ENCODE results near the gene BAD.

Gene BAD

DNA sequence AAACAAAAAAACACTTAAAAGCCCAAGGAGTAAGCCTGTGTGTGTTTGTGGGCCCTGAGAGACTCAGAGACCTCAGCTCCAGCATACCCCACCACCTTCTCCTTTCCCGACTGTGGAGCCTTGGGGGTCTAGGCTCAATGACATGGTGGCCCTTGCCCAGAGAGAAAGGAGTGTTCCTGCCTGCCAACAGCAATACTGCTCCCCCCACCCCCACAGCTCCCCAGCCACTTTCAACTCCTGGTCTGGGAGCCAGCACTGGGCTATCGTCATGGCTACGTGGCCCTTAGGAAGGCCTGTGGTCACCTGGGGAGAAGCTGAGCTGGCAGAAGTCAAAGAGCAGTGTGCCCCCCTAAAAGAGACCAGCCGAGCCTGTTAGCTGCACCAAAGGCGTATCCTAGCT, 40.4 kb downstream of the BAD start:
- no peak for DNase-seq (ENCODE audit: low spot score)

- no peak for DNase-seq (ENCODE audit: low spot score)
Observed at GRCh38 chr11:64243236-64243854, 41.1 kb downstream of the BAD start.

- DNase-seq (ENCODE audit: low spot score) = peak; percentile 69
Observed at GRCh38 chr11:64241491-64242374, 42.7 kb downstream of the BAD start.

DNA sequence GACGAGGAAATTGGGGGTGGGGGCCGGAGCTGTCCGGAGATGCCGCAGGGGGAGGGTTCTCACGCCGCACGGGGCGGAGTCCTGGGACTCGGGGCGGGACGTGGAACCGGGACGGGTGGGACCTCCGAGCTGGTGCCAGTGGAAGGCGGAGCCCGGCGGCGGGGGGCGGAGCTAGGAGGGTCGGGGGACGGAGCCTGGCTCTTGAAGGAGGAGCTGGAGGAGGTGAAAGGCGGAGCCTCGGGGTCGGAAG, 43.3 kb downstream of the BAD start:
- peak; percentile 88 for DNase-seq (ENCODE audit: low spot score)

DNA sequence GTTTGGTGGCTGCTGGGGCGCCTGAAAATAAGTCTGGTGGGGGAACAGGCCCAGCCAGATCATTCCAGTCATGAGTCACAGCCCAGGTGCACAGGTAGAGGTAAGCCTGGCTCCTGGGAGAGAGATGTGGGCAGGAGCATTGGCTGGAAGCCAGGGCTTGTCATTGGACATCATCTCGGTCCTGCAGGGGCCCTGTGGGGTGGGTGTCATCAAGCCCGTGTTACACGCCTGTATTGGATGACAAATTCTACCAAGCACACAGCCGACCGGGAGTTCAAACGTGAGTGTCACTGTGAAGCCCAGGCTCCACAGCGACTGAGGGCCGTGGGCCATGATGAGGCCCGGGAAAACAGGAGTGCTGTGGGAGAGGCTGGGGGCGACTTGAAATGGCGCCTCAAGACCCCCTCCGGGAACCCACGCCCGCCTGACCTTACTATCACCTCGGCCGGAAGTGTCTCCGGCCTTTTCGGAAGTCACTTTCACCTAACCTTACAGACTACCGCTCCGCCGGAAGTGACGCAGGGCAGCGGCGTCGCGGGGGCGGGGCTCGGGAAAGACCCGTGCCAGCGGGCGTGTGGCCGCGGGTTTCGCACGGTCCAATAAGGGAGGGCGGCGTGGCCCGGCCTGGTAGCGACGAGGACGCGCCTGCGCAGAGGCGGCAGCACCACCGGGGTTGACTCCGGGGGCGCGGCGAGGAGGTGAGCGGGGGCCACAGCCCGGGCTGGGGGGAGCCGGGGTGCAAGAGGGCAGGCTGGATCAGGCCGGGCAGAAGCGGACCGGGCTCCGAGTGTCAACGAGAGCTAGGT, 43.8 kb downstream of the BAD start, which contains the start of gene FKBP2:
TSS of gene FKBP2 (plus strand) at position 661 of the 806 bp plus-strand sequence. CDS start 1,293 bp downstream, outside the sequence.
- DNase-seq (ENCODE audit: low spot score) = peak; percentile 95

DNA sequence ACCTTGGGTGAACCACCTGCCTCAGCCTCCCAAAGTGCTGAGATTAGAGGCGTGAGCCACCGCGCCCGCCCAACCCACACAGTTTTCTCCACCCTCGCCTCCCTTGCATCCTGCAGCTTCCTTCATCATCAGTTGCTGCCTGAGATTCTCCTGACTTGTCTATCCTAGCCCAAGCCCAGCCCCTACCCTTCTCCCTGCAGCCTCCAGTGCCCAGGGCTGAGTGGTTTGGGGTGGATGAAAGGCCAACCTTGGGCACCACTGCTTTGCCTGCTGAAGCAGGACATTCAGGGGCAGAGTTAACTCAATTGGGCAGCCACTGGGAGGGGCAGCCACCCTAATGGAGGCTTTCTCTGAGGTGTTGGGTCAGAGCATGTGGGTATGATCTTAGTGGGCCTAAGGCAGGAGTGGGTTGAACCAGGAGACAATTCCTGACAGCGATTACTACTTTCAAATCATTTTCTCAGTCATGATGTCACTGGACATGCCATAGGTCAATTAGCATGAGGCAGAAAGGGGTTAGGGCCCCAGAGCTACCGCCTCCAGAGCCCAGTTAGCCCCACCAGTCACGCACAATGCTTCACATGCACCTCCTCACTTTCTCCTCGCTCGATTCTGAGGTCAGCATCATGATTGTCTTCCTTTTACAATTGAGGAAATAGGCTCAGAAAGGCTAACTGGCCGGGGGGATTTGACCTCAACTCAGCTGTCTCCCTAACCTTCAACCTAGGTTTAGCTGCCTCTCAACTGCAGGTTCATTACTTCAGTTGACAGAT, 44.6 kb downstream of the BAD start:
- no peak for DNase-seq (ENCODE audit: low spot score)

DNA sequence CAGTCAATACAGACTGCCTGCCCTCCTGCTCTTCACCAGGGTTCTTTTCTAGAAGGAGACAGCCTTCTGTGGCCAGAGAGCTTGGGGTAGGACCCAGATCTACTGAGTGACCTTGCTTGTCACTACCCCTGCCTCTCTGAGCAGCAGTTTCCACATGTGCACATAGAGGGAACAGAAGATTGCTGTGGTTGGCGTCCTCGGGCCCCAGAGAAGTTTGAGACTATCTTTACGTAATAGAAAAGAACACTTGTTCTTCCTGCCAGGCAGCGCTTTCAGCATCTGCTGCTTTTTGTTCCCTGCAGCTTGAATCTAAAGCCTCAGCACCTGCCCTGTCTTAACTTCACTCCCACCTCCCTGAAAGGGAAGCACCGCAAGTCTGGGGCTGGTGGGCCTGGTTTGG, 45.5 kb downstream of the BAD start:
- DNase-seq (ENCODE audit: low spot score) = no peak

DNA sequence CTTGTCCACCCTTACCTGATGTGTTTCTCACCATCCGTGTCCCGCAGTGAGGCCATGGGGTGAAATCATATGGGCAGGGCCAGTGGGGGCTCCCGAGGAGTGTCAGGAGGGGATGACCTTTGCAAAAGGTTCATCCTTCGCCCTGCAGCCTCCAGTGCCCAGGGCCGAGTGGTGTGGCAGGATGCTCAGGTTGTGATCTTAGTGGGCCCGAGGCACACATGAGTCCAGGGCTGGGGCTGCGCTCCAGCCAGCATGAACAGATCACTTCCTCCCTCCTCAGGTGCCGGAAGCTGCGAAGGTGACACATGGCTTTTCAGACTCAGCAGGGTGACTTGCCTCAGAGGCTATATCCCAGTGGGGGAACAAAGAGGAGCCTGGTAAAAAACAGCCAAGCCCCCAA, 46.4 kb downstream of the BAD start:
- DNase-seq (ENCODE audit: low spot score) = no peak

DNA sequence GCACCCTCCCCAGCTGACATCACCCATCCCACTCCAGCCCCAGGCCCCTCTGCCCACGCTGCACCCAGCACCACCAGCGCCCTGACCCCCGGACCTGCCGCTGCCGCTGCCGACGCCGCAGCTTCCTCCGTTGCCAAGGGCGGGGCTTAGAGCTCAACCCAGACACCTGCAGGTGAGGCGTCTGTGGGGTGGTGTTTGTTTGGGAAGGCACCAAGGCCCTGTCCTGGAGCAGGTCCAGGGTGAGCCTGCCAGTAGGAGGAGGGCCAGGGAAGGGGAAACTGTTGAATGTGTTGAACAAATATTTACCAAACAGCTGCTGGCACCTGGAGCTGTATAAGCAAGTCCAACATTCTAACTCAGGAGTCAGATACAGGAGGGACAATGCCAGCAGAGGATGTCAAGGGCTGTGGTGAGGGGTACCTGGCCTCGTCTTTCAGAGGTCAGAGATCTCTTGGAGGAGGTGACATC, 46.9 kb downstream of the BAD start:
- DNase-seq (ENCODE audit: low spot score) = no peak

GRCh38 chr11:64235437-64236161, 48.9 kb downstream of the BAD start:
- DNase-seq (ENCODE audit: low spot score) = no peak

DNA sequence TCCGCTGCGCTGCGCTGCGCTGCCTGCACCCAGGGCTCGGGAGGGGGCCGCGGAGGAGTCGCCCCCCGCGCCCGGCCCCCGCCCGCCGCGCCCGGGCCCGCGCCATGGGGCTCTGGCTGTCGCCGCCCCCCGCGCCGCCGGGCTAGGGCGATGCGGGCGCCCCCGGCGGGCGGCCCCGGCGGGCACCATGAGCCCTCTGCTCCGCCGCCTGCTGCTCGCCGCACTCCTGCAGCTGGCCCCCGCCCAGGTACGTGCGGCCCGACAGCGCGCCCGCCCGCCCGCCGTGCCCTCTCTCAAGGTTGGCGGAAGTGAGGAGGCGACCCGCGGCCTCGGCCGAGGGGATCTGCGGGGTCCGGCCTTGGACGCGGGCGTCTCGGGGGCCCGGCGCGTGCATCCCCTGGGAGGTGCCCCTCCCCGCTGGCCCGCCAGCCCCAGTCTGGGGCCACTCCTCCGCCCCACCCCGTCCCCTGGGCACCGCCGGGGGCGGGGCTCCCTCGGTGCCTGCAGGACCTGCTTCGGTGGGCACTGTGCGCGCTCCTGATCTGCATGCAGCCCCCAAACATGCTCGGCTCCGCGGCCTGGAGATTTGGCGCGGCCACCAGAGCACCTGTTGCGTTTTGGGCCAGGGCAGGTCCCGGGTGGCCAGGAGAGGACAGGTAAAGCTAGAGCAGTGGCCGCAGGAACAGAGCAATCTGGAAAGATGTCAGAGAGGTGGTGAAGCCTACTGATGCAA, 49.7 kb downstream of the BAD start:
- DNase-seq (ENCODE audit: low spot score) = peak; percentile 68

DNA sequence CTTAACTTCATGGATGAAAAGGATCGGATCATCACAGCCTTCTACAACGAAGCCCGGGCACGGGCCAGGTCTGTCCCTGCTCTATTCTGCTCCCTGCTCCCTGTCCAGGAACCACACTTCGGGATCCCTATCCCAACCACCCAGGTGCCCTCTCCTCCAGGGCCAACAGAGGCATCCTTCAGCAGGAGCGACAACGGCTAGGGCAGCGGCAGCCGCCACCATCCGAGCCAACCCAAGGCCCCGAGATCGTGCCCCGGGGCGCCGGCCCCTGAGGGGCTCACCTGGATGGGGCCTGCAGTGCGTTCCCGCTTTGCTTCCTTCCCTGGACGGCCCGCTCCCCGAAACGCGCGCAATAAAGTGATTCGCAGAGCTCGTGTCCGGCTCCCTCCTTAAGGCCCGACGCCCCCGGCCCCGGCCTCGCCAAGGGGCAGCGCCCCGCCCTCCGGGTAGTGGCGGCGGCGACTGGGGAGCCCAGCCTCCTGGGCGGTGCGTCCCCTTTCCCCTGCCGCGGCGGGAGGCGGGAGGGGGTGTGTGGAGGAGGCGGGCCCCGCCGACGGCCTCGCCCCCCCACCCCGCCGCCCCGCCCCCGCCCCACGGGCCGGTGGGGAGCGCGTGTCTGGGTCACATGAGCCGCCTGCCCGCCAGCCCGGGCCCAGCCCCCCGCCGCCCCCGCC, 50.4 kb downstream of the BAD start, which contains the start of gene VEGFB:
TSS of gene VEGFB (plus strand) at position 672 of the 674 bp plus-strand sequence. CDS start 250 bp downstream, outside the sequence.
- peak; percentile 71 for DNase-seq (ENCODE audit: low spot score)

- DNase-seq (ENCODE audit: low spot score) = no peak
Observed at GRCh38 chr11:64232967-64233315, 51.5 kb downstream of the BAD start.

DNA sequence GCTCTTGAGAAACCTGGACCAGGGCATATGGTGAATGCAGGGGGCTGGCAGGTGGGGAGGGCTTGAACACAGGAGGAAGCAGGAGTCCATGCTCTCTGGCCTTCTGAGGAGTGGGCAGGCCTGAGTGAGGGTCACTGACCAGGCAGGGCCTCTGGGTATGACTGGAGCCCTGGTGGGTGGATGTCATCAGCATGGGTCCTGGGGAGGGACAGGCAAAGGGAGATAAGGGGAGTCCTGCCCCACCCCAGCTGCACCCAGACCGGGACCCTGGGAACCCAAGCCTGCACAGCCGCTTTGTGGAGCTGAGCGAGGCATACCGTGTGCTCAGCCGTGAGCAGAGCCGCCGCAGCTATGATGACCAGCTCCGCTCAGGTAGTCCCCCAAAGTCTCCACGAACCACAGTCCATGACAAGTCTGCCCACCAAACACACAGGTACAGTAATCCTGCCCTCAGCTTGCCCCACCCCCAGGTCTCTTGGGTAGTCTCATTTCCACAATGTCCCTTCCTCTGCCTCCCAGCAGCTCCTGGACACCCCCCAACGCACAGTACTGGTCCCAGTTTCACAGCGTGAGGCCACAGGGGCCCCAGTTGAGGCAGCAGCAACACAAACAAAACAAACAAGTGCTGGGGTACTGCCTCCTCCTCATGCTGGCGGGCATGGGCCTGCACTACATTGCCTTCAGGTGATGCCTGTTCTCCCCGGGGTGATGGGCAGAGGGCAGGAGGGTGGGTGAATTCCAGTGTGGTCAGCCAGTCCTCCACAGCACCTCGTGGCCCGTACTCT, 52.1 kb downstream of the BAD start:
- DNase-seq (ENCODE audit: low spot score) = no peak

GRCh38 chr11:64231546-64231945, 52.9 kb downstream of the BAD start:
- no peak for DNase-seq (ENCODE audit: low spot score)

DNA sequence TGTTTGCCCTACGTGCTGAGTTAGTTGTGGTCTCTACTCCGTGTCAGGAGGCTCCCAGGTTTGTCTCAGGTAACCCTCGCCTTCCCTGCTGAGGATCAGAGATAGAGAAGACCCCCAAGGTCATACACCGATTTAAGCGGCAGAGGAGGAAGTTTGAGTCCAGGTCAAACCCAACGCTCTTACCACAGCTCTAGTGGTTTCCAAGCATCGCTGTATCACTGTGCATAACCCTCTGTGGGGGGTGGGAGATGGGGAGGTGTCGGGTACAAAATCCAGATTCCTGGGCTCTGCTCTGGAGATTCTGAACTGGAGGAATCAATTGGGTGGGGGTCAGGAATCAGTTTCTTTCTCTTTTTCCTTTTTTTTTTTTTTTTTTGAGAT, 53.5 kb downstream of the BAD start:
- DNase-seq (ENCODE audit: low spot score) = no peak

DNA sequence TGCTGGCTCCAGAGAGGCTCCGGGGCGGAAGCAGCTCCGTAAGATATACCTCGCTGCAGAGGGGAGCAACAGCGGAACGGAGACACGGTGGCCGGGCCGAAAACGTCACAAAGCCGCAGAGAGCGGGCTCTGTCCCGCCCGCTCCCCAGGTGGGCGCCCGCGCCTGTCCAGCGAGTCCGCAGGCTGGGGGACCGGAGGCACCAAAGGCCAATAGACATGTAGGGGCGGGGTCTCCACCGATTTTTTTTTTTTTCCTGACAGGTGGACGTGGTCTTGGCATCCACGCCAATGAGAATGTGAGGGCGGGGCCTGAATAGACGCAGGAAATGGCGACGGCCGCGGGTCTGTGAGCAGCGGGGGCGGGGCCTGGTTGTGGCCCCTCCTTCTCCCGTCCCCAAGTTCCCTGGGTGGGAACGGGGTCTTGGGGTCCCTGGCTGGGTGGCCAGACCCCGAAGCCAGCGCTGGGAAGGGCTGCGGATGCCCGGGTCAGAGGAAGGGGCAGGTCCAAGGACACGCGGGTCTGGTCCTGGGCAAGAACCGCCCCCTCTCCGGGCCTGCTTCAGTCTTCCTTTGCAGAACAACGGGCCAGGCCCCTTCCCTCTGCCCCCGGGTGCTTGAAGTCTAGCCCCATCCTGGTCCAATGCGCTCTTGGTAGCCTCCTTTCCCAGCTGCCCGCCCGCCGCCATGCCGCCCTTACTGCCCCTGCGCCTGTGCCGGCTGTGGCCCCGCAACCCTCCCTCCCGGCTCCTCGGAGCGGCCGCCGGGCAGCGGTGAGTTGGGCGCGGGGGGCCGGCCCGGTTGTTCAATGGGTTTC, 54.1 kb downstream of the BAD start, which contains the start of gene DNAJC4:
TSS of gene DNAJC4 (plus strand) at position 378 of the 814 bp plus-strand sequence. CDS start at position 685, 307 bp downstream.
- DNase-seq (ENCODE audit: low spot score) = peak; percentile 88

DNA sequence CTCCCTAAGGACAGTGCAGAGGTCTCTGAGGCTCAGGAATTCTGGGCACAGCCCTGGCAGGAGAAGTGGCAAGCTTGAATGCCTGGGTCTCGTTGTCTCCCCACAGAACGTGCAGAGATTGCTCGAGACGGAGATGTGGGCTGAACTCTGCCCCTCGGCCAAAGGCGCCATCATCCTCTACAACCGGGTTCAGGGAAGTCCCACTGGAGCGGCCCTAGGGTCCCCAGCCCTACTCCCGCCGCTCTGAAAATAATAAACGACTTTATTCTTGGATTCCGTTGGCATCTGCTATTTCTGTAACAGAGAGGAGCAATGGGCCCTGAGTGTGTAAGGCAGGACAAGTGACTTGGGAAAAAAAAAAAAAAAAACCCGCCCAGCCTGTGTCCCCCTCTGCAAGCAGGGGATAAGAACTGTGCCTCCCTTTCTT, 54.7 kb downstream of the BAD start:
- no peak for DNase-seq (ENCODE audit: low spot score)
